Liver (tissue), 9 donors: ENCODE measurements around the gene SPAG4. TPM values are rescaled to one million over a fixed set of nuclear protein-coding genes. Genes with fewer than 3 reads are reported as not detected.

Source experiments
- DNase-seq: peaks from one replicate; pipeline ENCODE4 v3.0.0-alpha.2; 2017; ENCODE audit warnings: low spot score
- H3K27ac ChIP-seq, 2 donors: one replicate each; pipeline ENCODE4 v1.7.0; 2013; ENCODE audit warnings: inconsistent platforms in 2 of 2, low read length in 2 of 2, control low read depth in 1 of 2, low read depth in 1 of 2, mild to moderate bottlenecking in 1 of 2
- H3K27me3 ChIP-seq, 4 donors: one replicate each; pipeline versions ENCODE4 v1.6.1 to v1.7.0; 2013; ENCODE audit warnings: low read length in 3 of 4, inconsistent platforms in 1 of 4, mild to moderate bottlenecking in 1 of 4, moderate library complexity in 1 of 4; ENCODE audit not compliant: control insufficient read depth in 4 of 4, insufficient read depth in 4 of 4
- H3K36me3 ChIP-seq, 4 donors: one replicate each; pipeline versions ENCODE4 v1.6.1 to v1.7.0; 2013; ENCODE audit warnings: low read length in 3 of 4, mild to moderate bottlenecking in 3 of 4, low read depth in 1 of 4, moderate library complexity in 1 of 4; ENCODE audit not compliant: control insufficient read depth in 4 of 4, insufficient read depth in 3 of 4
- H3K4me1 ChIP-seq, 4 donors: one replicate each; pipeline versions ENCODE4 v1.6.1 to v1.7.0; 2013; ENCODE audit warnings: low read length in 3 of 4, mild to moderate bottlenecking in 3 of 4, moderate library complexity in 1 of 4; ENCODE audit not compliant: control insufficient read depth in 4 of 4, insufficient read depth in 4 of 4
- H3K4me3 ChIP-seq, 3 donors: one replicate each; pipeline versions ENCODE4 v1.6.1 to v1.7.0; 2013; ENCODE audit warnings: low read length in 3 of 3, control low read depth in 1 of 3, low read depth in 1 of 3, mild to moderate bottlenecking in 1 of 3
- H3K9ac ChIP-seq, 2 donors: one replicate each; pipeline ENCODE4 v1.7.0; 2013; ENCODE audit warnings: low read length in 2 of 2, mild to moderate bottlenecking in 2 of 2, moderate library complexity in 2 of 2, control low read depth in 1 of 2, low read depth in 1 of 2
- H3K9me3 ChIP-seq, 4 donors: one replicate each; pipeline versions ENCODE4 v1.6.1 to v1.7.0; 2013; ENCODE audit warnings: low read length in 3 of 4; ENCODE audit not compliant: control insufficient read depth in 4 of 4
- ATF3 ChIP-seq: IDR thresholded peaks from 2 replicates; pipeline ENCODE4 v1.6.1; 2016; ENCODE audit warnings: antibody characterized with exemption
- CTCF ChIP-seq: fragments of 150-350 bp; IDR thresholded peaks from 2 replicates; pipeline ENCODE4 v1.5.1; 2017; ENCODE audit warnings: improper control_type of control experiment, low read depth, low read length; ENCODE audit not compliant: missing input control
- EGR1 ChIP-seq, 2 donors: IDR thresholded peaks; 2 replicates each; pipeline ENCODE4 v1.6.1; 2016 to 2018; ENCODE audit warnings: antibody characterized with exemption in 2 of 2, low read depth in 2 of 2
- FOXA1 ChIP-seq: IDR thresholded peaks from 2 replicates; pipeline ENCODE4 v1.6.1; 2016; ENCODE audit warnings: antibody characterized with exemption
- FOXA2 ChIP-seq: IDR thresholded peaks from 2 replicates; pipeline ENCODE4 v1.6.1; 2016; ENCODE audit warnings: antibody characterized with exemption
- GABPA ChIP-seq, 2 donors: IDR thresholded peaks in 1 of 2; conservative IDR thresholded peaks in 1 of 2; 2 replicates each; pipeline ENCODE4 v1.6.1; 2016; ENCODE audit warnings: antibody characterized with exemption in 2 of 2, mild to moderate bottlenecking in 1 of 2, moderate library complexity in 1 of 2
- HNF4A ChIP-seq, 2 donors: conservative IDR thresholded peaks; 2 replicates each; pipeline ENCODE4 v1.6.1; 2016; ENCODE audit warnings: antibody characterized with exemption in 2 of 2, mild to moderate bottlenecking in 2 of 2
- HNF4G ChIP-seq: IDR thresholded peaks from 2 replicates; pipeline ENCODE4 v1.6.1; 2016; ENCODE audit warnings: antibody characterized with exemption
- JUND ChIP-seq, 2 donors: IDR thresholded peaks; 2 replicates each; pipeline ENCODE4 v1.6.1; 2016; ENCODE audit warnings: antibody characterized with exemption in 2 of 2
- MAX ChIP-seq: IDR thresholded peaks from 2 replicates; pipeline ENCODE4 v1.6.1; 2016; ENCODE audit warnings: antibody characterized with exemption
- NR2F2 ChIP-seq: IDR thresholded peaks from 2 replicates; pipeline ENCODE4 v1.6.1; 2016; ENCODE audit warnings: antibody characterized with exemption
- REST ChIP-seq: IDR thresholded peaks from 2 replicates; pipeline ENCODE4 v1.6.1; 2016; ENCODE audit warnings: antibody characterized with exemption, mild to moderate bottlenecking
- RXRA ChIP-seq, 2 donors: IDR thresholded peaks; 2 replicates each; pipeline ENCODE4 v1.6.1; 2017 to 2018; ENCODE audit warnings: antibody characterized with exemption in 2 of 2, mild to moderate bottlenecking in 1 of 2
- SP1 ChIP-seq: IDR thresholded peaks from 2 replicates; pipeline ENCODE4 v1.6.1; 2018; ENCODE audit warnings: antibody characterized with exemption, mild to moderate bottlenecking
- TAF1 ChIP-seq: conservative IDR thresholded peaks from 2 replicates; pipeline ENCODE4 v1.6.1; 2016; ENCODE audit warnings: antibody characterized with exemption, mild to moderate bottlenecking
- YY1 ChIP-seq: IDR thresholded peaks from 2 replicates; pipeline ENCODE4 v1.6.1; 2016; ENCODE audit warnings: antibody characterized with exemption, mild to moderate bottlenecking
- ZBTB33 ChIP-seq: IDR thresholded peaks from 2 replicates; pipeline ENCODE4 v1.6.1; 2016; ENCODE audit warnings: antibody characterized with exemption
- WGBS: extraction: QIAGEN DNeasy Blood & Tissue Kit; methylation state at CpG from one replicate; pipeline ENCODE4 v1.1.7; 2013; 5-methylcytosine and 5-hydroxymethylcytosine counted together
- polyA plus RNA-seq, 2 donors: library from polyadenylated mRNA; stranded (reverse) in 1 of 2; unstranded in 1 of 2; fragments of 200-250 nt in 1 of 2; fragments of >200 nt in 1 of 2; fragmentation: Nextera tagmentation in 1 of 2; extraction: Ambion mirVana in 1 of 2; gene quantifications; one replicate each; pipeline versions ENCODE4 v1.2.1 to v1.2.3, GENCODE V29; 2013 to 2015
- total RNA-seq, 2 donors: library from RNA; depleted of rRNA; stranded (reverse); fragments of >200 nt; gene quantifications; one replicate each; pipeline ENCODE4 v1.2.3, GENCODE V29; 2014
- donor health status: healthy.
- donor health status: healthy.
- donor health status: healthy.
- donor health status: healthy.
- donor health status: healthy.

Gene SPAG4
- total and polyA plus RNA-seq, 4 donors: 2.1 to 4.6 (median 3.4) TPM

- Histone ChIP-seq H3K4me3 (no peak overlapping the region), H3K27me3 (no peaks in the 10 kb centered on the region), H3K9ac (peak overlapping the region in 1 of 2 donors; percentile 18), H3K9me3 (no peaks in the 10 kb centered on the region), H3K36me3 (peaks cover 1 to 23% (median 19%) of the 10 kb centered on the region in 4 donors), H3K4me1 (peaks cover 0 to 6% (median 3%) of the 10 kb centered on the region in 4 donors), H3K27ac (no peak overlapping the region)
- 88% methylated on average over 3 of the region's 3 CpGs for WGBS
- DNase-seq: no peak
- TF ChIP-seq HNF4G: no peak
- TF ChIP-seq JUND (IDR thresholded peaks at IDR 0.05): no peak
- TF ChIP-seq SP1: no peak
- TF ChIP-seq ZBTB33: no peak
- TF ChIP-seq YY1: no peak
- no peak for TF ChIP-seq HNF4A (conservative IDR thresholded peaks at IDR 0.05)
- TF ChIP-seq NR2F2: no peak
- no peak for TF ChIP-seq FOXA2
- TF ChIP-seq REST: no peak
- TF ChIP-seq ATF3: no peak
- TF ChIP-seq GABPA (IDR thresholded peaks at IDR 0.05 in 1 of 2, conservative IDR thresholded peaks at IDR 0.05 in 1 of 2): no peak
- TF ChIP-seq RXRA (IDR thresholded peaks at IDR 0.05): no peak
- no peak for TF ChIP-seq FOXA1
- no peak for TF ChIP-seq MAX
- TF ChIP-seq EGR1 (IDR thresholded peaks at IDR 0.05; ENCODE audit: low read depth in 2 of 2): no peak
- no peak for TF ChIP-seq TAF1
Measured at GRCh38 chr20:35650632-35651031, 35.0 kb downstream of the SPAG4 start.

- DNase-seq: no peak
- Histone ChIP-seq H3K27me3 (no peaks in the 10 kb centered on the region), H3K4me1 (peaks cover 0 to 6% (median 4%) of the 10 kb centered on the region in 4 donors), H3K27ac (no peak overlapping the region), H3K9me3 (no peaks in the 10 kb centered on the region), H3K36me3 (peaks cover 1 to 23% (median 19%) of the 10 kb centered on the region in 4 donors), H3K9ac (no peak overlapping the region), H3K4me3 (no peak overlapping the region)
- TF ChIP-seq FOXA1 (no peak), MAX (no peak), GABPA (IDR thresholded peaks at IDR 0.05 in 1 of 2, conservative IDR thresholded peaks at IDR 0.05 in 1 of 2) (no peak), RXRA (IDR thresholded peaks at IDR 0.05) (no peak), CTCF (no peak), ATF3 (no peak), EGR1 (IDR thresholded peaks at IDR 0.05; ENCODE audit: low read depth in 2 of 2) (no peak), JUND (IDR thresholded peaks at IDR 0.05) (no peak), HNF4G (no peak), ZBTB33 (no peak), SP1 (no peak), NR2F2 (no peak), TAF1 (no peak)
Measured at GRCh38 chr20:35651958-35652357, 36.3 kb downstream of the SPAG4 start.
